Keratinocyte (primary cell): ENCODE measurements around the gene SDHAF2.

ENCODE experiments used
- CTCF ChIP-seq, 3 experiments: IDR thresholded peaks in 1 of 3; conservative IDR thresholded peaks in 1 of 3; optimal IDR thresholded peaks in 1 of 3; 2 replicates in 2 of 3; 3 replicates in 1 of 3; pipeline versions ENCODE3 to v1.5.1; 2011; ENCODE audit warnings: low read length in 3 of 3, mild to moderate bottlenecking in 3 of 3, moderate library complexity in 2 of 3, control low read depth in 1 of 3, inconsistent platforms in 1 of 3; ENCODE audit not compliant: insufficient read depth in 2 of 3; ENCODE audit errors: extremely low read depth in 1 of 3
- EZH2 ChIP-seq: IDR thresholded peaks from one replicate; pipeline ENCODE4 v1.6.1; 2012; ENCODE audit warnings: inconsistent platforms, mild to moderate bottlenecking, low read length, moderate library complexity

- TF ChIP-seq CTCF (optimal IDR thresholded peaks at IDR 0.05 in 1 of 3, IDR thresholded peaks at IDR 0.05 in 1 of 3, conservative IDR thresholded peaks at IDR 0.05 in 1 of 3; ENCODE audit: extremely low read depth in 1 of 3, insufficient read depth in 2 of 3, low read length in 3 of 3) (no peak), EZH2 (no peak)
These were observed 55.2 kb downstream of the SDHAF2 start for GRCh38 chr11:61485080-61485479.
